Right lobe of liver (tissue), 4 donors: Measurements from ENCODE around the gene DSCAM.

Experiments used
- POLR2A ChIP-seq: fragments of 450-650 bp; IDR thresholded peaks from one replicate; pipeline ENCODE4 v1.6.1; 2017; ENCODE audit warnings: antibody characterized with exemption, mild to moderate bottlenecking
- TF ChIP-seq, protein P1 (sequence below), 4 donors: fragments of 200-600 bp in 3 of 4; fragments of 450-650 bp in 1 of 4; IDR thresholded peaks; one replicate each; pipeline versions ENCODE4 v1.5.1 to v1.8.0; 2016 to 2022; ENCODE audit warnings: antibody characterized with exemption in 4 of 4, mild to moderate bottlenecking in 2 of 4
- donor health status: DM: no; HTN: no; CAD: no.
- donor health status: DM: no; HTN: no; CAD: no.
- donor health status: DM: no; HTN: yes; CAD: no.

DNA sequence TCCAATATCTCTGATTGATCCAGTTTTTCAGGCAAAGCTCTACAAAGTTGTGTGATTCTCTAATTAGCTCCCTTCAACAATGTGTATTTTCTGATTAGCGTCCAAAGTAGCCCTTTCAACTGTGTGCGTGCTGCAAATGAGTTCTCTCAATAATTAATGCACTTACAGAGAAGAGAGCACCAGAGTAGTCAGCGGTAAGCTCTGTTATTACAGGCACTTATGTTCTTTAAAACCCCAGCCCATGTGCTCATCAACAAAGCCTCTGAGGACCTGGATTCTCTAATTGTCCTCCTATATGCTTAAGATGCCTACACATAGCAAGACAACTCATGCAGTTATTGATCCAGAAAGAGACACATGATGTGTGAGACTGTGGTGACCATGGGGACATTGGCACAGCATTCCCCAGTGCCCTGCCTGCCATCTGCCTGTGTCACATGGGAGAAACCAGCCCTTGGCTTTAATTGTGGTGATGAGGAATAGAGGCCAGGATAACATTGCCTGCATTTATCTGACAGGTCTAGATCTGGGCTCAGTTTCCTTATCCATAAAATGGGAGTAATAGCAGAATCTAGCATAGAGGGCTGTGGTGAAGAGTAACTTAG lies 828.0 kb downstream of the DSCAM start:
- TF ChIP-seq, protein P1, sequence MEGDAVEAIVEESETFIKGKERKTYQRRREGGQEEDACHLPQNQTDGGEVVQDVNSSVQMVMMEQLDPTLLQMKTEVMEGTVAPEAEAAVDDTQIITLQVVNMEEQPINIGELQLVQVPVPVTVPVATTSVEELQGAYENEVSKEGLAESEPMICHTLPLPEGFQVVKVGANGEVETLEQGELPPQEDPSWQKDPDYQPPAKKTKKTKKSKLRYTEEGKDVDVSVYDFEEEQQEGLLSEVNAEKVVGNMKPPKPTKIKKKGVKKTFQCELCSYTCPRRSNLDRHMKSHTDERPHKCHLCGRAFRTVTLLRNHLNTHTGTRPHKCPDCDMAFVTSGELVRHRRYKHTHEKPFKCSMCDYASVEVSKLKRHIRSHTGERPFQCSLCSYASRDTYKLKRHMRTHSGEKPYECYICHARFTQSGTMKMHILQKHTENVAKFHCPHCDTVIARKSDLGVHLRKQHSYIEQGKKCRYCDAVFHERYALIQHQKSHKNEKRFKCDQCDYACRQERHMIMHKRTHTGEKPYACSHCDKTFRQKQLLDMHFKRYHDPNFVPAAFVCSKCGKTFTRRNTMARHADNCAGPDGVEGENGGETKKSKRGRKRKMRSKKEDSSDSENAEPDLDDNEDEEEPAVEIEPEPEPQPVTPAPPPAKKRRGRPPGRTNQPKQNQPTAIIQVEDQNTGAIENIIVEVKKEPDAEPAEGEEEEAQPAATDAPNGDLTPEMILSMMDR (IDR thresholded peaks at IDR 0.05) = no peak
- no peak for TF ChIP-seq POLR2A
